Astrocyte (in vitro differentiated cells and primary cell): ENCODE results near the gene DCAF5. TPM values are rescaled to one million over a fixed set of nuclear protein-coding genes. Genes with fewer than 3 reads are reported as not detected.

Experiments used
- DNase-seq: peaks from one replicate; pipeline ENCODE4 v3.0.0-alpha.2; 2010; ENCODE audit warnings: low read depth
- FAIRE-seq: peaks from 2 replicates; lab custom pipeline; 2011; peaks lifted over from hg19 to GRCh38; lab: Jason Lieb, UNC
- H2AFZ ChIP-seq: 2 replicates; pipeline ENCODE4 v1.6.0; 2012; ENCODE audit warnings: low read depth, low read length, inconsistent platforms
- H3K27ac ChIP-seq: 2 replicates; pipeline ENCODE4 v1.5.1; 2011; ENCODE audit warnings: low read depth, low read length, inconsistent platforms
- H3K27me3 ChIP-seq: 2 replicates; pipeline ENCODE4 v1.6.0; 2011; ENCODE audit warnings: low read length, inconsistent platforms; ENCODE audit not compliant: insufficient read depth
- H3K36me3 ChIP-seq: 2 replicates; pipeline ENCODE4 v1.5.1; 2011; ENCODE audit warnings: low read length, inconsistent platforms; ENCODE audit not compliant: insufficient read depth
- H3K4me1 ChIP-seq: 2 replicates; pipeline ENCODE4 v1.5.1; 2011; ENCODE audit warnings: low read length, inconsistent platforms; ENCODE audit not compliant: insufficient read depth
- H3K4me2 ChIP-seq: 2 replicates; pipeline ENCODE4 v1.6.0; 2012; ENCODE audit warnings: low read length, inconsistent platforms
- H3K4me3 ChIP-seq: 2 replicates; pipeline ENCODE4 v1.5.1; 2011; ENCODE audit warnings: low read depth, mild to moderate bottlenecking, low read length, inconsistent platforms; ENCODE audit not compliant: insufficient read depth
- H3K79me2 ChIP-seq: 2 replicates; pipeline ENCODE4 v1.6.0; 2012; ENCODE audit warnings: mild to moderate bottlenecking, low read length, inconsistent platforms; ENCODE audit not compliant: insufficient read depth
- H3K9ac ChIP-seq: 2 replicates; pipeline ENCODE4 v1.6.0; 2012; ENCODE audit warnings: mild to moderate bottlenecking, low read length, inconsistent platforms
- H3K9me3 ChIP-seq: 2 replicates; pipeline ENCODE4 v1.5.1; 2012; ENCODE audit warnings: low read depth, mild to moderate bottlenecking, low read length, inconsistent platforms; ENCODE audit not compliant: insufficient read depth
- H4K20me1 ChIP-seq: 2 replicates; pipeline ENCODE4 v1.6.0; 2012; ENCODE audit warnings: low read length, inconsistent platforms; ENCODE audit not compliant: insufficient read depth
- H3K27ac Mint-ChIP-seq: one replicate; pipeline ENCODE4 v1.8.0; 2021; ENCODE audit warnings: mild to moderate bottlenecking, mixed read lengths; ENCODE audit not compliant: unreplicated experiment
- H3K27me3 Mint-ChIP-seq: one replicate; pipeline ENCODE4 v1.8.0; 2021; ENCODE audit warnings: low read depth, mixed read lengths; ENCODE audit not compliant: unreplicated experiment
- H3K36me3 Mint-ChIP-seq: one replicate; pipeline ENCODE4 v1.8.0; 2021; ENCODE audit warnings: low read depth, mixed read lengths; ENCODE audit not compliant: unreplicated experiment
- H3K4me1 Mint-ChIP-seq: one replicate; pipeline ENCODE4 v1.8.0; 2021; ENCODE audit warnings: low read depth, mixed read lengths; ENCODE audit not compliant: unreplicated experiment
- H3K4me3 Mint-ChIP-seq: one replicate; pipeline ENCODE4 v1.8.0; 2021; ENCODE audit warnings: mild to moderate bottlenecking, moderate library complexity, mixed read lengths; ENCODE audit not compliant: unreplicated experiment
- H3K9me3 Mint-ChIP-seq: one replicate; pipeline ENCODE4 v1.8.0; 2021; ENCODE audit warnings: mild to moderate bottlenecking, mixed read lengths; ENCODE audit not compliant: unreplicated experiment
- EZH2 ChIP-seq: IDR thresholded peaks from 2 replicates; pipeline ENCODE4 v1.6.1; 2012; ENCODE audit warnings: mild to moderate bottlenecking, low read length, inconsistent platforms; ENCODE audit not compliant: insufficient read depth
- total RNA-seq: library from RNA; stranded (reverse); gene quantifications from 2 replicates; pipeline ENCODE4 v1.2.1, GENCODE V29; 2021
- TF ChIP-seq, protein P1 (sequence below): IDR thresholded peaks from 2 replicates; pipeline ENCODE4 v1.5.1; 2011; ENCODE audit warnings: low read depth, mild to moderate bottlenecking, inconsistent platforms, low read length, moderate library complexity; ENCODE audit not compliant: insufficient read depth

Gene DCAF5
- total RNA-seq, 1 donor from 2014 or later: 54.6 TPM

DNA sequence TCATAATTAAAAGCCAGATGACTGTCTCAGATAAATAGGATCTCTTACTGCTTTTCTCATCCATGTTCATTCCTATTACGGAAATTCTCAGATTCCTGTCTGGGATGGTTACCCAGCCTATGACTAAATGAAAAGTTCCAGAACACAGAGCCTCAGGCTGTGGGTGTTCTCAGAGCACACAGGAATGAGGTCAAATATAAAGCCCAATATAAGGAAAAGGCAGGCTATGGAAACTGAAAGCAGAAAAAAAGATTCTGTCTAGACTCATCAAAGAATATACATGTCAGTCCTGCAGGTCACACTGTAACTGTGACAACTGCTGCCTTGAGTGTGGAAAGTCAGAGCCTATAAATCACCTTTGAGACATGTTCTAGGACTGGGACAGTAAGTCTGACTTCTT, 64.3 kb downstream of the DCAF5 start:
- H3K9ac ChIP-seq: peak overlapping the region; percentile 32
- peak overlapping the region; percentile 39 for H3K27ac ChIP-seq
- H3K9me3 ChIP-seq: no peaks in the 10 kb centered on the region
- no peaks in the 10 kb centered on the region for H3K27me3 ChIP-seq
- H3K27ac Mint-ChIP-seq: peak overlapping the region; percentile 92
- H3K4me3 Mint-ChIP-seq: no peak overlapping the region
- no peak overlapping the region for H3K4me2 ChIP-seq
- H3K27me3 Mint-ChIP-seq: no peaks in the 10 kb centered on the region
- no peak for TF ChIP-seq EZH2
- TF ChIP-seq, protein P1, sequence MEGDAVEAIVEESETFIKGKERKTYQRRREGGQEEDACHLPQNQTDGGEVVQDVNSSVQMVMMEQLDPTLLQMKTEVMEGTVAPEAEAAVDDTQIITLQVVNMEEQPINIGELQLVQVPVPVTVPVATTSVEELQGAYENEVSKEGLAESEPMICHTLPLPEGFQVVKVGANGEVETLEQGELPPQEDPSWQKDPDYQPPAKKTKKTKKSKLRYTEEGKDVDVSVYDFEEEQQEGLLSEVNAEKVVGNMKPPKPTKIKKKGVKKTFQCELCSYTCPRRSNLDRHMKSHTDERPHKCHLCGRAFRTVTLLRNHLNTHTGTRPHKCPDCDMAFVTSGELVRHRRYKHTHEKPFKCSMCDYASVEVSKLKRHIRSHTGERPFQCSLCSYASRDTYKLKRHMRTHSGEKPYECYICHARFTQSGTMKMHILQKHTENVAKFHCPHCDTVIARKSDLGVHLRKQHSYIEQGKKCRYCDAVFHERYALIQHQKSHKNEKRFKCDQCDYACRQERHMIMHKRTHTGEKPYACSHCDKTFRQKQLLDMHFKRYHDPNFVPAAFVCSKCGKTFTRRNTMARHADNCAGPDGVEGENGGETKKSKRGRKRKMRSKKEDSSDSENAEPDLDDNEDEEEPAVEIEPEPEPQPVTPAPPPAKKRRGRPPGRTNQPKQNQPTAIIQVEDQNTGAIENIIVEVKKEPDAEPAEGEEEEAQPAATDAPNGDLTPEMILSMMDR: no peak
- H4K20me1 ChIP-seq: peaks cover 6% of the 10 kb centered on the region
- H3K79me2 ChIP-seq: peaks cover 15% of the 10 kb centered on the region
- peaks cover 69% of the 10 kb centered on the region for H3K4me1 Mint-ChIP-seq
- peaks cover 12% of the 10 kb centered on the region for H3K36me3 ChIP-seq
- no peak overlapping the region for H2AFZ ChIP-seq
- no peak overlapping the region for H3K4me3 ChIP-seq
- DNase-seq: peak; percentile 79
- no peak for FAIRE-seq
- H3K9me3 Mint-ChIP-seq: no peaks in the 10 kb centered on the region
- H3K36me3 Mint-ChIP-seq: peaks cover 15% of the 10 kb centered on the region
- peaks cover 8% of the 10 kb centered on the region for H3K4me1 ChIP-seq

DNA sequence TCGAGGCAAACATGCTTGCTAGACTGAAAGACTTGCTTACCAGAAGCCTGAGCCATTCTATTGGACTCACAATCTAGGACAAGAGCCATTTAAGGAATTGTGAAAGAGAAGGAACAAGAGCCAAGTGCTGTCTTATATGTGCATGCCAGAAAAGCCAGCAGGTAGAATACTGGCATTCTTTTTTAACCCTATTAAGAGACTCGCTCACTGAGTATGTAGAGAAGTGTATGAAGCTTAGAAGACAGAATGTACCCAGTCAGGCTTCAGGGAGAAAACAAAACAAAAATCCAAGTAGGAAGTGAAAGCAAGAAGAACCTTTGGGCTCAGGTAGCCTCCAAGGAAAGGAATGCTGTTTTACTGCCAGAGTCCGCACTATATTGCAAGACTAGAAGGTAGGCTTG, 65.9 kb downstream of the DCAF5 start:
- no peak overlapping the region for H3K4me2 ChIP-seq
- DNase-seq (peak; percentile 62), FAIRE-seq (peak; percentile 58)
- no peaks in the 10 kb centered on the region for H3K9me3 ChIP-seq
- H3K9ac ChIP-seq: no peak overlapping the region
- Mint-ChIP-seq H3K9me3 (no peaks in the 10 kb centered on the region), H3K27ac (peak overlapping the region; percentile 92), H3K36me3 (peaks cover 19% of the 10 kb centered on the region), H3K4me1 (peaks cover 66% of the 10 kb centered on the region), H3K27me3 (no peaks in the 10 kb centered on the region), H3K4me3 (peak overlapping the region; percentile 11)
- peaks cover 6% of the 10 kb centered on the region for H4K20me1 ChIP-seq
- no peaks in the 10 kb centered on the region for H3K27me3 ChIP-seq
- H2AFZ ChIP-seq: no peak overlapping the region
- H3K27ac ChIP-seq: no peak overlapping the region
- no peak overlapping the region for H3K4me3 ChIP-seq
- H3K4me1 ChIP-seq: peaks cover 3% of the 10 kb centered on the region
- peaks cover 12% of the 10 kb centered on the region for H3K36me3 ChIP-seq
- TF ChIP-seq, protein P1: no peak
- no peak for TF ChIP-seq EZH2
- peaks cover 15% of the 10 kb centered on the region for H3K79me2 ChIP-seq

GRCh38 chr14:69086537-69086936, 66.4 kb downstream of the DCAF5 start:
- no peak overlapping the region for H3K4me3 ChIP-seq
- Mint-ChIP-seq H3K4me3 (no peak overlapping the region), H3K27me3 (no peaks in the 10 kb centered on the region), H3K27ac (peak overlapping the region; percentile 92), H3K36me3 (peaks cover 24% of the 10 kb centered on the region), H3K9me3 (no peaks in the 10 kb centered on the region), H3K4me1 (peaks cover 67% of the 10 kb centered on the region)
- H3K27ac ChIP-seq: no peak overlapping the region
- no peak for FAIRE-seq
- H3K36me3 ChIP-seq: peaks cover 12% of the 10 kb centered on the region
- H3K27me3 ChIP-seq: no peaks in the 10 kb centered on the region
- no peak overlapping the region for H3K4me2 ChIP-seq
- no peak for DNase-seq
- peaks cover 6% of the 10 kb centered on the region for H4K20me1 ChIP-seq
- no peaks in the 10 kb centered on the region for H3K9me3 ChIP-seq
- no peak overlapping the region for H3K9ac ChIP-seq
- H3K79me2 ChIP-seq: peaks cover 11% of the 10 kb centered on the region
- H2AFZ ChIP-seq: no peak overlapping the region
- H3K4me1 ChIP-seq: peaks cover 3% of the 10 kb centered on the region
- no peak for TF ChIP-seq EZH2
- TF ChIP-seq, protein P1: no peak
